Measurements from ENCODE around the gene PLCD1. TPM values are rescaled to one million over a fixed set of nuclear protein-coding genes. Genes with fewer than 3 reads are reported as not detected.

The PLCD1 gene
- total RNA-seq, 1 experiment from 2014 or later, result 13.5 TPM

DNA sequence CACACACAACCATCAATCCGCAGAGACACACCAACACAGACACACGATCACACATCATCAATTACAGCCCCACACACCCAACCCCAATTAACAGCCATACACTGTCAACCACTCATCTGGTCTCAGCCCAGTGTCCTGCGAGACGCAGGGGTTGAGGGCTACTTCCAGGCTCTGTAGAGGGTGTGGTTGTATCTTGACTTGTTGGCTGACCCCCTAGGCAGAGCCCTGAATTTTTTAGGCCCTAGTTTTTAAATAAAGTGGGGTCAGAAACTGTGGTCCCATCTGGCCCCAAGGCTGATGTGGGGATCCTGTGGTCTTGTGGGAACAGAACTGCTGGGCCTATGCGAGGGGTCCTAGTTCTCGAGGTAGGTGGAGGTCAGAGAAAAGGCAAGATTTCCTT is 29.6 kb downstream of the PLCD1 start:
- Histone ChIP-seq H3K4me1 (replicated peaks; ENCODE audit: insufficient read depth) (peaks cover 7% of the 10 kb centered on the region; the same call in 1 of the 2 replicates), H3K4me2 (no peak overlapping the region), H3K27me3 (ENCODE audit: insufficient read depth, low read depth) (no peaks in the 10 kb centered on the region), H3K79me2 (ENCODE audit: low read depth) (no peaks in the 10 kb centered on the region), H3K9me2 (ENCODE audit: insufficient read depth) (no peaks in the 10 kb centered on the region), H2AFZ (no peak overlapping the region), H3K4me3 (no peak overlapping the region), H3K27ac (no peak overlapping the region), H3K36me3 (ENCODE audit: low read depth) (no peaks in the 10 kb centered on the region), H3K9me3 (ENCODE audit: insufficient read depth, low read depth) (no peaks in the 10 kb centered on the region), H4K20me1 (ENCODE audit: insufficient read depth) (no peaks in the 10 kb centered on the region), H3F3A (ENCODE audit: insufficient read depth, low read depth) (peaks cover 10% of the 10 kb centered on the region; the same call in 1 of the 2 replicates)
- ChIA-PET CTCF (no interaction called here), POLR2A (ENCODE audit: unreplicated experiment) (no interaction called here)
- no TSS peak for BruUV-seq (replicated peaks)
- intact Hi-C loops (cut with micrococcal nuclease; ENCODE audit: unreplicated experiment), result loop anchor here (5.0 to 10.0 kb wide), 3 partner anchors 137 to 657 kb away; partner anchors contain the start of genes ACAA1, MYD88 and XYLB
- no peak for TF ChIP-seq CTCF (conservative IDR thresholded peaks at IDR 0.05)
- no peak for TF ChIP-seq EZH2 (IDR thresholded peaks at IDR 0.05; ENCODE audit: low read depth)
- no peak for DNase-seq

DNA sequence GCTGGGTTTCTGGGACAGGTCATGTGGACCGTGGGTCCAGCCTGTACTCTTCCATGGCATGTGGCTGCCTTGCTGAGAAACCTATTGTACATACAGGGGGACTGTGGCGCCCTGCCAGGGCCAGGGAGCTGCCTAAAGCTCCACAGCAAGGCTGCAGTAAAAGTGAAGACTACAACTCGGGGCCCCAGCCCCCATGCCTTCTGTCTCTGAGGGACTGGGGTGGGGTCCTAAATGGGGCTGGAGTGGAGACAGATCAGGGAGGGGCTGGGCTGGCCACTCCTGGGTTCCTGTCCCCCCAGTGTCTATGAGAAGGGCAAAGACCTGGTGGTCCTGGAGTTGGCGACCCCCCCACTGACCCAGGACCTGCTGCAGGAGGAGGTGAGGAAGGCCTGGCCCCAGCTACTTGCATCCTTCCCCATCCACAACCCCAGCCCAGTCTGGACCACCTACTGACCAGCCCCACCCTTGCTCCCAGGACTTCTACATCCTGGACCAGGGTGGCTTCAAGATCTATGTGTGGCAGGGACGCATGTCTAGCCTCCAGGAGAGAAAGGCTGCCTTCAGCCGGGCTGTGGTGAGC is 31.6 kb downstream of the PLCD1 start:
- CTCF ChIA-PET, result no interaction called here

GRCh38 chr3:37997342-37997741 is 32.1 kb downstream of the PLCD1 start:
- no peak overlapping the region for H3K4me2 ChIP-seq
- H3K27me3 ChIP-seq (ENCODE audit: insufficient read depth, low read depth), result no peaks in the 10 kb centered on the region
- no peaks in the 10 kb centered on the region for H3K36me3 ChIP-seq (ENCODE audit: low read depth)
- no peaks in the 10 kb centered on the region for H3K9me2 ChIP-seq (ENCODE audit: insufficient read depth)
- no peak overlapping the region for H2AFZ ChIP-seq
- no peaks in the 10 kb centered on the region; the same call in 1 of the 2 replicates for H3K79me2 ChIP-seq (ENCODE audit: low read depth)
- intact Hi-C loops (cut with micrococcal nuclease; ENCODE audit: unreplicated experiment), result loop anchor here (1.0 to 2.0 kb wide), 2 partner anchors 23 to 142 kb away; no protein-coding TSS in a partner anchor
- no peaks in the 10 kb centered on the region for H3K9me3 ChIP-seq (ENCODE audit: insufficient read depth, low read depth)
- no peak overlapping the region for H3K27ac ChIP-seq
- TF ChIP-seq CTCF (conservative IDR thresholded peaks at IDR 0.05) (no peak), EZH2 (IDR thresholded peaks at IDR 0.05; ENCODE audit: low read depth) (no peak)
- H4K20me1 ChIP-seq (ENCODE audit: insufficient read depth), result no peaks in the 10 kb centered on the region
- peaks cover 25% of the 10 kb centered on the region for H3K4me1 ChIP-seq (replicated peaks; ENCODE audit: insufficient read depth)
- DNase-seq, result no peak
- POLR2A ChIA-PET (ENCODE audit: unreplicated experiment), result interaction anchor here (0.5 to 0.6 kb wide), 3 partner anchors 144 to 462 kb away, joined by 3 to 6 read pairs (median 4); no protein-coding TSS in a partner anchor
- CTCF ChIA-PET, result interaction anchor here (0.6 to 1.1 kb wide), 6 partner anchors 23 to 499 kb away, joined by 4 to 18 read pairs (median 6); partner anchors contain the start of genes ACAA1 and EXOG
- no peak overlapping the region for H3K4me3 ChIP-seq
- BruUV-seq (replicated peaks), result no TSS peak
- H3F3A ChIP-seq (ENCODE audit: insufficient read depth, low read depth), result peaks cover 25% of the 10 kb centered on the region; the same call in 1 of the 2 replicates

More for the DNA sequence above, 31.6 kb downstream of the PLCD1 start:
- H3K4me1 ChIP-seq (replicated peaks; ENCODE audit: insufficient read depth), result peaks cover 21% of the 10 kb centered on the region
- H3K36me3 ChIP-seq (ENCODE audit: low read depth), result no peaks in the 10 kb centered on the region
- H3K27ac ChIP-seq, result no peak overlapping the region
- H2AFZ ChIP-seq, result no peak overlapping the region
- H3K4me3 ChIP-seq, result no peak overlapping the region
- TF ChIP-seq CTCF (conservative IDR thresholded peaks at IDR 0.05) (no peak), EZH2 (IDR thresholded peaks at IDR 0.05; ENCODE audit: low read depth) (no peak)
- intact Hi-C loops (cut with micrococcal nuclease; ENCODE audit: unreplicated experiment), result loop anchor here (1.0 to 2.0 kb wide), 2 partner anchors 23 to 143 kb away; no protein-coding TSS in a partner anchor
- no peaks in the 10 kb centered on the region for H3K27me3 ChIP-seq (ENCODE audit: insufficient read depth, low read depth)
- peaks cover 20% of the 10 kb centered on the region; the same call in 1 of the 2 replicates for H3F3A ChIP-seq (ENCODE audit: insufficient read depth, low read depth)
- POLR2A ChIA-PET (ENCODE audit: unreplicated experiment), result no interaction called here
- H3K9me3 ChIP-seq (ENCODE audit: insufficient read depth, low read depth), result no peaks in the 10 kb centered on the region
- no peaks in the 10 kb centered on the region for H4K20me1 ChIP-seq (ENCODE audit: insufficient read depth)
- BruUV-seq (replicated peaks), result no TSS peak
- no peak for DNase-seq
- no peaks in the 10 kb centered on the region for H3K9me2 ChIP-seq (ENCODE audit: insufficient read depth)
- H3K4me2 ChIP-seq, result no peak overlapping the region
- no peaks in the 10 kb centered on the region for H3K79me2 ChIP-seq (ENCODE audit: low read depth)
